HL-60/S4 (cell line): ENCODE results near the gene CHMP4A.
"Not testable (repeated sequence)": the region's sequence is repeated elsewhere in the genome, so short reads cannot be mapped to it uniquely, and the experiment has no call there.

Experiments
- in situ Hi-C: fragments of 300-500 bp; cut with MboI; formaldehyde crosslinking; loops from 2 replicates; pipeline ENCODE4 v1.14.3; 2022; ENCODE audit warnings: low sequenced_read_pairs

Gene CHMP4A

DNA sequence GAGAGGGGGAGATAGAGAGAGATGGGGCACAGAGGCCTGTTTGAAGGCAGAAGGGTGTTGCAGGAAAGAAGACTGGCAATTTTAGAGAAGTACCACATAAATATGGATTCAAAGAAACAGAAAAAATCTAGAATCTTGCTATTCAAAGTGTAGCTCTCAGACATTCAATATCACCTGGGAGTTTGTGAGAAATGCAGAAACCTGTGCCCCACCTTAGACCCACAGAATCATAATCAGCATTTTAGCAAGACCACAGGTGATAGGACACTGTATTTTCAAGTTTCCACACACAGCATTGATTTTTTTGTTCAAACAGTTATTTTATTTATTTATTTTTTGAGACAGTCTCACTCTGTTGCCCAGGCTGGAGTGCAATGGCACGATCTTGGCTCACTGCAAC is 15.6 kb upstream of the CHMP4A start:
- in situ Hi-C loops, result no loop called here

DNA sequence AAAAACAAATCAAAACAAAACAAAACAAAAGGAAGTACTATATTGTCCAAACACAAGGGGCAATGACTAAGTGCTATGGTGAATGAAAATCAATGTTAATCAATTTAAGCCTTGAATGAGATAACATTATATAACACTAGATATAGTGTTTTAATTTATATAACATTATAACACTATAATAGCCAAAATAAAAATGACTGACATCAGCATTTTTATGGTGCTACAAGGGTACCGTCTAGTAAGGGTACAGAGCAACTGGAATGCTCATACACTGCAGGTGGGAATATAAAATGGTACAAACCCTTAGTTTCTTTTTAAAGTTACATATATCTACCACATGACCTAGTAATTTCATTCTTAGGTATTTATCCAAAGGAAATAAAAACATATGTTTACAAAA is 13.2 kb upstream of the CHMP4A start:
- in situ Hi-C loops, result no loop called here

DNA sequence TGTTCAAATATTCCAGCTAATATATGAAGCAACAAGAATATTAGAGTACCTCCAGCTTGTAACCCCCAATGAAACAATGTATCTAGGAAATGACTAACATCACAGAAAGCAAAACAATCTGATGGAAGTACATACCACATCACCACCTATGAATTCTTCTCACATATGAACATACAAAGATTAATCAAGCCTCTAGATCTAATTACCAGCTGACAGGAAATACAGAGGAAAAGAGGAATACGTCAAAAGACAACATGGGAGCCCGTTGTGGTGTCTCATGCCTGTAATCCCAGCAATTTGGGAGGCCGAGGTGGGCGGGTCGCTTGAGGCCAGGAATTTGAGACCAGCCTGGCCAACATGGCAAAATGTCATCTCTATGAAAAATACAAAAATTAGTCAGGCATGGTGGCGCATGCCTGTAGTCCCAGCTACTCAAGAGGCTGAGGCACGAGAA is 11.4 kb upstream of the CHMP4A start:
- in situ Hi-C loops, result no loop called here

DNA sequence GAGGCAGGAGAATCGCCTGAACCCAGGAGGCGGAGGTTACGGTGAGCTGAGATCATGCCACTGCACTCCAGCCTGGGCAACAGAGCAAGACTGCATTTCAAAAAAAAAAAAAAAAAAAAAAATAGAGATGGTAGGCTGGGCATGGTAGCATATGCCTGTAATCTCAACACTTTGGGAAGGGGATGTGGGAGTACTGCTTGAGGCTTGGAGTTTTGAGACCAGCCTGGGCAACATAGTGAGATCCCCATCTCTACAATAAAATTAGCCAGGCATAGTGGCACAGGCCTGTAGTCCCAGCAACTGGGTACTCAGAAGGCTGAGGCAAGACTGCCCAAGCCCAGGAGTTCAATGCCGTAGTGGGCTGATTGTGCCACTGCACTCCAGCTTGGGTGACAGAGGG is 9.7 kb upstream of the CHMP4A start:
- in situ Hi-C loops, result not testable (repeated sequence)

DNA sequence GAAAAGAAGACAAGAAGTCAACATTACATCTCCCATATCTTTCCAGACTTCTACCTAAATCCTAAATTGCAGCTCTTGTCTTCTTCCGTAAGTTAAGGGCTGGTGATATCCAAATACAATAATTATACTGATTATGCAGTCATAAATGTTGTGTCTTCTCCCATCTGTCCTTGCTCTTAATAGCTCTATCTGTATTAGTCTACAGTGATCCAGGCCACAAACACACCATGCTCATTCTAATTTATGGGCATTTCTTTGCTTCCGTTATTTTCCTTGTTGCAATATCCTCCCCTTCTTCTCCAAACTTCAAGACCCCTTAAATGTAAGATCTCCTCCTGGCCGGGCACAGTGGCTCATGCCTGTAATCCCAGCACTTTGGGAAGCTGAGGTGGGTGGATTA is 6.2 kb upstream of the CHMP4A start:
- in situ Hi-C loops, result no loop called here

DNA sequence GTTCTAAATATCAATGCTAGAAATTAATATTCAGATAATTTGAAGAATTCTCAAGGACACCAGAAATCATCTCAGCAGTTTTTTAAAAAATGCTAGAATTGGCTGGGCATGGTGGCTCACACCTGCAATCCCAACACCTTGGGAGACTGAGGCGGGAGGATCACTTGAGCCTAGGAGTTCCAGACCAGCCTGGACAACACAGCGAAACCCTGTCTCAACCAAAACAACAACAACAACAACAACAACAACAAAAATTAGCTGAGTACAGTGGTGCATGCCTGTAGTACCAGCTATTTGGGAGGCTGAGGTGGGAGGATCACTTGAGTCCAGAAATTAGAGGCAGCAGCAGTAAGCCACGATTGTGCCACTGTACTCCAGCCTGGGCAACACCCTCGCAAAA is 5.8 kb upstream of the CHMP4A start:
- in situ Hi-C loops, result no loop called here

DNA sequence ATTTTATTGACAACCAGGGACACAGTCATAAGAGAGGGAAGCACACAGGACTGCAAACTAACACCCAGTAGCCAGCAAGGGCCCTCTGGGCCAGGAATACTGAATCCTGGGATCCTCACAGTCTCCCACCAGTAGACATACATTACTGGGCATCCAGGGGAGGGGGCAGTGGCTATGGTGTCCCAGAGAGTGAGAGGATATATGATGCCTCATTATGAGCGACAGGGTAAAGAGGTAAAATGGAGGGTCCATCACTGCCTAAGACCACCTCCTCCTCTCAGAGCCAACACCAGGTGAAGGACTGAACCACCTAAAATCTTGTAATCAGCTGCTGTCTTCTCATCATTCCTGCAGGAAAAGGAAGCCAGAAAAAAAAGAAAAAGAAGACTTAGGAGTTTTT is 3.6 kb upstream of the CHMP4A start:
- in situ Hi-C loops, result not testable (repeated sequence)

DNA sequence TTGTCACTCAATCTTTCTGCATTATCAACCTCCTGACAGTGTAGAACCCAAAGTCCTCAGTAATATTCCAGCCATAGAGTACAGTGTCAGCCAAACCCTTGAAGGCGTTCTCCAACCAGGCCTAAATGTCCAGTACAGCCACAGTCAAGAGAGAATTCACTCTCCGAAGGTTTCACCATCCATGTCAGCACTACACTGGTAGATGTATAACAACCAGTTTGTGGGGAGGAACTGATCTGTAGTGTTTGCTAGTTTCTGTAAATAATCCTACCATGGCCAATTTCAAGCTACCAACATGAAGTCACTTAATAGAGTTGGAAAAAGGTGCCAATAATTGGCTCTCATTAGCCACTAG is 3.0 kb upstream of the CHMP4A start:
- in situ Hi-C loops, result no loop called here

DNA sequence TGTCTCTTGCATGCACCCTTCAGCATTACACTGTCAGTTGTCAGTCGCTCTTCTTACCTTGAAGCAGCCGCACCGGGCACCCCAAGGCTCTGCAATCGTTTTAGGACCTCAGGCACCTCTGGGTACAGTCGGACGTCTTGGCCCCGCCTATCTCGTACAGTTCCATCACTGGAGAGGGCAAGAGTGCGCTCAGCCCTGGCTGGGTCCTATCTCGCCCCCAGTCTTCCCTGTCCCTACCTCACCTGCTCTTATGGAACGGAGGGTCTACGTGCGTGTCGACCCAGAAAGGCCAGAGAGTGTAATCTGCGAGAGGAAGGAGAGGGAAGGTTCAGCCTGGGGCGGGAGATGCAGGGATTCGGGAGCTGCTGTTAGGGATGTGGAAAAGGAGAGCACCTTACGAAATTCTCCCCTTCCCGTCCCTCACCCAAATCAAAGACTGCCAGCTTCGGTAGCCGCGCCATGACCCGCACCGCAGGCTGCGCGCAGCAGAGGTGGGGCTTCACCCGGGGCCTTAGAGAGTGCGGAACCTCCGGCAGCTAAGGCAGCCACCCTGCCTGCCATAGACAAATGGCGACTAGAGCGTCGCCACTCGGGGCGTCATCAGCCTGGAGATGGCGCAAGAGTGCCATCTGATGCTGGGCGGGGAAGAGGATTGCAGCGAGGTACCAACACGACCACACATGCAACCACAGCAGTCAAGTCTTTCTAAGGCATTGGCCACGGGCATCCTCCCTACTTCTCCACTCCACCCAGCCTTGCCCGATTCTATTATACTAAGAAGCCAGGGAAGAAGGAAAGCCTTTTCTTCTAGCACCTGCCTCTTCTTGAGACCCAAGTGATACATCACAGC is 2.4 kb upstream of the CHMP4A start, which contains the start of gene MDP1:
Gene MDP1, minus strand, starts transcription at position 572 of the 850 bp plus-strand sequence. Its CDS starts 111 bp downstream, at position 461.
- in situ Hi-C loops, result no loop called here

DNA sequence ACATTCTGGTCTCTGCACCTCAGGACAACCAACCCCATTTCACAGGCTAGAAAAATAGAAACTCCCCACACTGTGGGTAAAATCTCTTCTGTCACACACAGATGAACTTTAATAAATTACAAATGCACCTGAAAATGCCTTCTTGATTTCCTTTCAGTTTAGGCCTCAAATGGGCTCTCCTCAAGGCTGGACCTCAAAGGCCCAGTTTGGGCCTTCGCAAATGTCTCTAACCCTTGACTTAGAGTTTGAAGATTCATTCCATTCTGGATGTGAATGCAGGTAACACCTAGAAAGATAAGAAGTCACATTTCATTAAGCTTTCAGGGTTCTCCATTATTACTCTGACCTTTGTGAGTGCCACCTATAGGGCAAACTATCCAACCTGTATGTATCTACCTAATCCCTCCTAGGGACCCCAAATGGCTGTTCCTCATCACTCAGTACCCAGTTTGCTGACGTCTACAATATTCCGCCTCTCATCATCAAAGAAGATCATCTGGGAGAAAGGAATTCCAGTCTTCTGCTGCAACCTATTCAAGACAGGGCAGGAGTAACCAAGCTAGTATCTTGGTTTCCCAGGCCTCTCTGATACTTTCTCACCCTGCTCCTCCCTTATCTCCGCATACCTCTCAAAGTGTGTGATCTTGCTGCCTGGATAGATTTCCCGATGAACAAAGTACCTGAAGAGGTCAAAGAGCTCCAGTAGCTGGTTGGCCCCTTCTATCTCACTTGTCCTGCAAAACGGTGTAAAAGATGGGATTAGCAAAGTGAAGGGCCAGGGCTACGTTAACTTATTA is 776 bp upstream of the CHMP4A start:
- in situ Hi-C loops, result no loop called here

DNA sequence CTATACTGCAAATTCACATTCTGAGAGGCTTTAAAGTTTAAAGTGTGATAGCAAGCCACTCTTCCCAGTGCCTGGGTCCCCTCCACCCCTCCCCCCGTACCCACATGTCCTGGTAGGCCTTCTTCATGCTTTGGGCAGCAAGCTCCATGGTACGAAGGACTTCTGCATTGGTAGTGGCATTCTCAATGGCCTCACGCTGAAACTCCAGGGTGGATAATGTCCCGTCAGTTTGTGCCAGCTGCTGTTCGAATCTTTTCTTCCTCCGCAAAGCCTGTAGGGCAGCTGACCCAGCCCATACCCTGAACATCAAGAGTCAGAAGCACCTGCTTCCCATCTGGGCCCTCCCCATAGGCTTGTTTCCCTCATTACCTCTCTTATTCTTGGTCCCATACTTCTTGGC is 2.0 kb downstream of the CHMP4A start:
- in situ Hi-C loops, result no loop called here

DNA sequence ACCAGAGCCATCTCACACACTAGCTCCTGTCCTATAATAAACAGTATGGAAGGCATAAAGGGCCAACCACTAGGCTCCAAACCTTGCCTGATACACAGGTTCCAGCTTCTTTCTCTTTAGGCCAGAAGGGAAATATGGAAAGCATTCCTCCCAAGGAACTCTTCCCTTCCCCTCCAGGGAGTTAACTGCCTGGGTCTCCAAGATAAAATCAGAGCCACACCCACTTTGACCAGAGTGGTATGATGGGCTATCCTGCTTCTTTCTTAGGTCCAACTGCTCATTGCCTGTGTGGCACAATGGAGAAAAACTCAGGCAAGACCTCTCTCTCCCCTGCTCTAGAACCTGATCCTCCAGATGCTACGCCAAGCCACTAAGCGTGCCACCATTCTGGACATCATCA is 5.7 kb downstream of the CHMP4A start:
- in situ Hi-C loops, result no loop called here

DNA sequence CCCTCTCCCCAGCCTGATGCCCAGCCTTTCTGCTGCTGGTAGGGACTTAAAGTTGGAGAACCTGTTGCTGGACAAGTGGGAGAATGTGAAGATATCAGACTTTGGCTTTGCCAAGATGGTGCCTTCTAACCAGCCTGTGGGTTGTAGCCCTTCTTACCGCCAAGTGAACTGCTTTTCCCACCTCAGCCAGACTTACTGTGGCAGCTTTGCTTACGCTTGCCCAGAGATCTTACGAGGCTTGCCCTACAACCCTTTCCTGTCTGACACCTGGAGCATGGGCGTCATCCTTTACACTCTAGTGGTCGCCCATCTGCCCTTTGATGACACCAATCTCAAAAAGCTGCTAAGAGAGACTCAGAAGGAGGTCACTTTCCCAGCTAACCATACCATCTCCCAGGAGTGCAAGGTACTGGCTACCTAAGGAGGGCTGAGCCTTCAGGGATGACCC is 6.2 kb downstream of the CHMP4A start:
- in situ Hi-C loops, result no loop called here

DNA sequence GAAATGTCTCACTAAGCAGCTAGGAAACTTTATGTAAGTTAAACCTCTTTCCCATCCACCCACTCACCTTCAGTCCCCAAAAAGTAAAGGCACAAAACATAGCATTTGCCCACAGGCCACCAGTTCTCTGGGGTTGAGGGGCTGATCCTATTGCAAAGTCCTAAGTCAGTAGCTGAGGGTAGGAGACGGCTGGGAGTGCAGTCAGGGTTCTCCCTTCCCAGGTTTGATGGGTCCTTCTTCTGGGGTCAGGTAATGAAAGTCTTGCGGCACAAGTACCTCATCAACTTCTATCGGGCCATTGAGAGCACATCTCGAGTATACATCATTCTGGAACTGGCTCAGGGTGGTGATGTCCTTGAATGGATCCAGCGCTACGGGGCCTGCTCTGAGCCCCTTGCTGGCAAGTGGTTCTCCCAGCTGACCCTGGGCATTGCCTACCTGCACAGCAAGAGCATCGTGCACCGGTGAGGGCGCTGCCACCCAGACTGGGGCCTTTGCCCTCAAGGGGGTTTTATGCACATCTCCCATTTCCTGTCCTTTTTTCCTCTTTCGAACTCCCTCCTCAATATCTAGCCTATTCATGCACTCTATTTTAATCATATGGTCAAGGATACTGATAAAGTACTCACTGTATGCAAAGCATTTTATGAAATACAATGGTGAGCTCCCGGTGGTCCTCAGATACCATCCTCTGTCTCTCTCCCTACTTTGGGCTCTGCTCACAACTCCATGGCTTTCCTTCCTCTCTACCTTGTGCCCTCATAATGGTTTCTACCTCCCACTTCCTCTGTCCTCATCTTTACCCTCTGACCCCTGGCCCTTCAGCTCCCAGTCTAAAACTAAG is 6.8 kb downstream of the CHMP4A start:
- in situ Hi-C loops, result no loop called here

DNA sequence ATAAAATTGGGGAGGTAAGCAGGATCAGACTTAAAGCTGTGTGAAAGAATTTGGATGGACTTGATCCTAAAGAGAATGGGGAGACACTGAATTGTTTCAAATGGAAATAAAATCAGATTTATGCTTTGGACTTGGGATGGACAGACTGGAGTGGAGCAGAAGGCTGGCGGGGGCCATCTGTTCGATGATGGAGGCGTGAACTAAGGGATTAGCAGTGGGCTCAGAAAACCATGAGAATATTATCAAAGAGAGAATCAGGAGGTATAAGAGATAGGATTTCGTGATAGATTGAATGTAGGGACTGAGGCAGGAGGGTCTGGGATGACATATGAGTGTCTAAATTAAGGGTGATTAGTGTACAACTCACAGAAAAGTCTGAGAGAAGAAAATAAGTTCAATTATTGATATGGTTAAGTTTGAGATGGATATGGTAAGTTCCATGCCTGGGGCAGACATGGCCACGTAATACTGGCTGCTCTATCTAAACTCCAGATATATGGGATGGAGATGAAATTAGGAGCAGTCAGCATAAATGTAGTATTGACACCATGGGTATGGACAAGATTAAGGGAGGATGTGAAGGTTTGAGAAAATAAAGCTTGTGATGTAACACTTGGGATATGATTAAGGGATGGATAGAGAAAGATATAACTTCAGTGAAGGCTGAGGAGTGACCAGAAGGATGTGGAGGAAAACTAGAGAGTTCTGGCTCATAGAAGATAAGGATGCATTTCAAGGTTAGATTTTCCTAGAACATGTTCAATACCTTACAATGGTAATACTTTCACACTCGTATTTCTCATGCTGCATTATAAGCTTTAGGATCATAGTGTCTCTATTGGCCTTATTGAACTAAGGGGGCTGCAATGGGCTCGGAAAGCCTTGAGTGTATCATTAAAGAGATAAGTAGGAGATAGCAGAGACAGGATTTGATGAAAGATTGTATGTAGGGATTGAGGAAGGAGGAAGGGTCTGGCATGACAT is 8.8 kb downstream of the CHMP4A start:
- in situ Hi-C loops, result no loop called here

DNA sequence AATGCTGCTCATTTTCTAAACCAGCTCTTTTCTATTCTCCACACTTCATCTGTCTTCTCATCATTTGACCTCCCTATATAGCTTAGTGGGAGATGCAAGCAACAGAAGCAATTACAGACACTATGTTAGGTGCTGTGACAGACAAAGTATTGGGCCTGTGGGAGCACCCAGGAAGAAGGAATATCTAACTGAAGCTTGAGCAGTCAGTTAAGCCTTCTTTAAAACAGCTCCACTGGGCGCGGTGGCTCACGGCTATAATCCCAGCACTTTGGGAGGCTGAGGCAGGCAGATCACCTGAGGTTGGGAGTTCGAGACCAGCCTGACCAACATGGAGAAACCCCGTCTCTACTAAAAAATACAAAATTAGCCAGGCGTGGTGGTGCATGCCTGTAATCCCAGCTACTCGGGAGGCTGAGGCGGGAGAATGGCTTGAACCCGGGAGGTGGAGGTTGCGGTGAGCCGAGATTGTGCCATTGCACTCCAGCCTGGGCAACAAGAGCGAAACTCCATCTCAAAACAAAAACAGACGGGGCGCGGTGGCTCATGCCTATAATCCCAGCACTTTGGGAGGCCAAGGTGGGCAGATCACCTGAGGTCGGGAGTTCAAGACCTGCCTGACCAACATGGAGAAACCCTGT is 9.9 kb downstream of the CHMP4A start:
- in situ Hi-C loops, result not testable (repeated sequence)

DNA sequence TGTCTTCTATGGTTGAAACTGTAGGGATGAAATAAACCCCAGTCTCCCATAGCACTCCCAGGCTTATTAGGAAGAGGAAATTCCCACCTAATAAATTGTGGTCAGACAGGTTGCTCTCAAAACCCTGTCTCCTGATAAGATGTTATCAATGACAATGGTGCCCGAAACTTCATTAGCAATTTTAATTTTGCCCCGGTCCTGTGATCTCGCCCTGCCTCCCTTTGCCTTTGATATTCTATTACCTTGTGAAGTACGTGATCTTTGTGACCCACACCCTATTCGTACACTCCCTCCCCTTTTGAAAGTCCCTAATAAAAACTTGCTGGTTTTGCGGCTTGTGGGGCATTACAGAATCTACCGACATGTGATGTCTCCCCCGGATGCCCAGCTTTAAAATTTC is 10.8 kb downstream of the CHMP4A start:
- in situ Hi-C loops, result not testable (repeated sequence)

DNA sequence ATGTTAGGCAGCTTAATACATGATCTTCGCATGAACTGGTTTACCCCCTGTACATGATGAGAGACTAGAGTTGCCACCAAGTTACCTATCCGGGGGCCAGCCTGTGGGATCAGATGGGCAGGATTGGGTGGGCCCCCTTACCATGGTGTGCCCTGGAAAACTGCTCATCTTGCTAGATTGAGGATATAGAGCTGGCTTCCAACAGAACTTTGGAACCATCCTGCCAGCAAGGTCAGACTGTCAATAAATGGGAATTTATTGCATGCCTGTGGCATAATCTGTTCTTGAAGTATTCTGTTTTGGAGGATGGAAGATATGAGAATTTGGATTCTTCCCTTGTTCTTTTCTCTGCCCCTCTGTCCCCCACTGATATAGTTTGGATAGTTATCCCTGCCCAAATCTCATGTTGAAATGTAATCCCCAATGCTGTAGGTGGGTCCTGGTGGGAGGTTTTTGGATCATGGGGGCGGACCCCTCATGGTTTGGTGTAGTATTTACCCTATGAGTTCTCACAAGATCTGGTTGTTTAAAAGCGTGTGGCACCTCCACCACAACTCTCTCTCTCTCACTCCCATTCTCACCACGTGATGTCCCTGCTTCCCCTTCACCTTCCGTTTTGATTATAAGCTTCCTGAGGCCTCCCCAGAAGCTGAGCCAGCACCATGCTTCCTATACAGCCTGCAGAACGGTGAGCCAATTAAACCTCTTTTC is 14.3 kb downstream of the CHMP4A start:
- in situ Hi-C loops, result no loop called here

DNA sequence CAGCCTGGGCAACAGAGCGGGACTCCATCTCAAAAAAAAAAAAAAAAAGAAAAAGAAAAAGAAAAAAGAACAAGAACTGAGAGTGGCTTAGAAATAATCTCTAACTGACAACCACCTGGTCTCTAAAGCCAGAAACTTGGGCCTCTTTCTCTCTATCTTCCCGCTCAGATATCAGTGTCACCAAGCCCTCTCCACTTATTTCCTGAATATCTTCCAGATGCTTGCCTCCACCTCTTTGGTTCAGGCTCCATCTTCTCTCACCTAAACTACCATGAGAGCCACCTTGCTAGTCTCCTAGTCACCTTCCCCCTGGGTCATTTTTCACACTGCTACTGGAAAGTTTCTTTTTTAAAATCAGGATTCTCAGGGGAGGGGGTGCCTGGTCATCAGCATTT is 16.2 kb downstream of the CHMP4A start:
- in situ Hi-C loops, result no loop called here
